Epithelial cell of proximal tubule (primary cell): ENCODE data around the gene GALNT14. TPM values are rescaled to one million over a fixed set of nuclear protein-coding genes. Genes with fewer than 3 reads are reported as not detected.
A peak's percentile ranks its signal among the peaks of the same experiment; 100 is the strongest.

ENCODE experiments used
- DNase-seq: peaks from one replicate; pipeline ENCODE4 v3.0.0-alpha.2; 2011; ENCODE audit warnings: low read depth
- H3K4me3 ChIP-seq: 2 replicates; pipeline ENCODE4 v1.5.1; 2011; ENCODE audit warnings: low read depth, mild to moderate bottlenecking, low read length
- CTCF ChIP-seq: conservative IDR thresholded peaks from 2 replicates; pipeline ENCODE4 v1.5.1; 2012; ENCODE audit warnings: low read depth, mild to moderate bottlenecking, low read length
- total RNA-seq: library from RNA; depleted of rRNA; stranded (reverse); fragments of >200 nt; gene quantifications from 2 replicates; pipeline ENCODE4 v1.2.3, GENCODE V29; 2015

The GALNT14 gene
- total RNA-seq, 1 donor from 2014 or later, result 80.7 TPM

- H3K4me3 ChIP-seq, result peak overlapping the region; percentile 25
- TF ChIP-seq CTCF, result no peak
- DNase-seq, result peak; percentile 68
Observed at GRCh38 chr2:31125918-31126695, 12.1 kb downstream of the GALNT14 start.

DNA sequence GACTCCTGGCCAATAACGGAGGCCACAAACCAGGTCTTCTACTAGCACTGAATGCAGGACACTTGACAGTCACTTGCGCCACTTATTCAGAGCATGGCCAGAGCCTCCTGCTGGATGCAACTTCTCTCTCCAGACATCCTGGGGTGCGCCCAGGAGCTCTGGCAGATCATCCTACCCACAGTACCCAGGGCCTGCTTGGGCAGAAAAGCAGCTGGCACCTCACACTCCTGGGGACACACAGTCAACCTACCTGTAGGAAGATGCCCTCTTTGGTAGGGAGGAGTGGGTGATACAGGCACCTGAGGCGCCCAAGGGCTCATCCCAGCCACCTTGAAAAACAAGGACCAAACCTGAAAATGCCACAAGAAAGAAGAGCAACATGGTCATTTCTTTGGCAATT lies 13.3 kb downstream of the GALNT14 start:
- no peak for DNase-seq
- H3K4me3 ChIP-seq, result no peak overlapping the region
- no peak for TF ChIP-seq CTCF

DNA sequence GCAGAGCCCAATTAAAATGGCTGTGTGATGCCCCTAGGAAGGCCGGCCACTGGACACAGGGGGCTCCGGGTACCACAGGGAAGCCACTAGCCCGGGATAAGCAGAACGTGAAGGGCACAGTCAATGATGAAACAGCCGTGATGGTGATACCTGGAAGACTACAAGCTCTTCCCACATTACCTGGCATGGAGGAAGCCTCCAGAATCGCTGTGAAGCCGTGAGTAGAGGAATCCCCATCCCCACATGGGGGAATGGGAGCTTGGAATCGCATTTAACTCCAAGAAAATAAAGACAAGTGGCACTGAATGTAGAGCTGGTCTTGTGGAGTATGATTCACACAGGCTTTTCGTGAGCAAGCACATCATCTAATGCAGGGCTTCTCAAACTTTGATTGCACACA lies 16.1 kb downstream of the GALNT14 start:
- no peak for DNase-seq
- TF ChIP-seq CTCF, result no peak
- no peak overlapping the region for H3K4me3 ChIP-seq

DNA sequence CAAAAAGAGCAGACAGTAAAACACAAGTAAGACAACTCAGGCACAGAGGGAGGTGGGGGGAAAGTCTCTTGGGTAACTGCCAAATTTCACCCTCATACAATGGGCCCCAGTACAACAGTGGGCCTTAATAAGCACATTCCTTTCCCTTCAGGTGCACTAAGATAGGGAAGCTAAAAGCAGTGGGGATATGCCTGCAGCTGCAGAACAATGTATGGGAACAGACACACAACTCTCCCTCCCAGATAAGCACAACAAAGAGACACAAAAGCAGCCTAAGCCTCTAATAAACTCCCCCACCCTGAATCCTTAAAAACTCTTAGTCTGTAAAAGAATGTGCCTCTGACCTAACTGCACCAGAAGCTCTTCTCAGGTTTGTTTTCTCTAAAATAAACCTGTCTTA lies 24.5 kb downstream of the GALNT14 start:
- TF ChIP-seq CTCF, result no peak
- no peak for DNase-seq
- H3K4me3 ChIP-seq, result no peak overlapping the region

DNA sequence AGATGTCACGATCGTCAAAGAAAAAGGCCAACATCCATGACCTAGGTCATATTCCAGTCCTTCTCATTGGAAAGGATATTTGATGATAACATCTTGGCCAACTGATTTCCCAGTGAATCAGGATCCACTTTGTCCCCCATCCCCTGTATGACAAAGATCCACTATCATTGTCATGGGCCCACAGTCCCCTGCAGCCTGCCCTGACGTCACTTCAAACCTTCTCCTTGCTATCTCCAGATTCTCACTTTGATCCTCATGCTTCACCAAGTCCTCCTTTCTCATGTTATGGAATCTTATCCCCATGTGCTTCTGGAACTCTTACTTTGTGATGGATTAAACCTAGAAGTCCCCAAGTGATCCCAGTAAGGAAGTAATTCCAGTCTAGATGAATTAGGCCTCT lies 25.7 kb downstream of the GALNT14 start:
- no peak for DNase-seq
- no peak for TF ChIP-seq CTCF
- H3K4me3 ChIP-seq, result no peak overlapping the region

DNA sequence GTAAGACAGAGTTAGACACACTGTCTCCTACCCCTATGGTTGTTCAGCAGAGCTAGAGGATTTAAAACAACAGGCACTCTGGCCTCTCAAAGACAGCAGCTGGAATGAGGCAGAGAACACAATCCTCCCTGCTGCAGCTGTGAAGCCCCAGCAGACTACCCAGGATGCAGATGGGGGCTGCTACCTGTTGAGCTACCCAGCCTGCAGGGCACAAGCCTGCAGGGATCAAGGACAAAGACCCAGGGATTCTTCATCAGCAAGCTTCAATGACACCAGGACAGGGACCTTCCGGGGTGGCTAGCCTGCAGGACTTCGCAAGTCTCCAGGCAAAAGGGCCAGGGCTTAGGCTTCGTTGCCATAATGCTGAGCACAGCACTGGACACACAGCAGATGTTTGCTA lies 27.2 kb downstream of the GALNT14 start:
- no peak overlapping the region for H3K4me3 ChIP-seq
- no peak for DNase-seq
- TF ChIP-seq CTCF, result no peak

DNA sequence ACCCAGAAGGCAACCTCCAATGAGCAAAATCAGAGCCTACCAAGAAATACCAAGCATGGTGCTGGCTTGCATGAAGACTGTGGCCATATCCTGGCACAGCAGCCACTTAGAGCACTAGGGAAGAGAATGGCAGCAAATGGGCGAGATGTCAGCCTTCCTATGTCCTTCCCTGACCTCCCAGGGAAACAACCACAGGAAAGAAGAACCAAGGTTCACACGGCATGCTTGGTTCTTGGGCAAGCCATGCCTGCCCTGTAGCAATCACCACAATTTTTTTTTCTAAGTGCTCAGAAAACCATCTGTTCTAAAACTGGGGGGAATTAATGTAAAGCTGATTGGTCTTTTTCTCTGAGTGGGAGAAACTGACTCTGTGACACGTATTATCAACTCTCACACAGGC lies 27.8 kb downstream of the GALNT14 start:
- DNase-seq, result no peak
- no peak overlapping the region for H3K4me3 ChIP-seq
- TF ChIP-seq CTCF, result no peak
